GM21825 (cell line): ENCODE results near the gene FGD5.
"Not testable (repeated sequence)": the region's sequence is repeated elsewhere in the genome, so short reads cannot be mapped to it uniquely, and the experiment has no call there.

Source experiments
- ATAC-seq: cut with Tn5 transposase; IDR thresholded peaks from one replicate; pipeline ENCODE4 v1.9.1; 2021; ENCODE audit warnings: mild to moderate bottlenecking, moderate library complexity; ENCODE audit not compliant: unreplicated experiment

Gene FGD5

GRCh38 chr3:14805961-14806537 lies 12.7 kb upstream of the FGD5 start:
- no peak for ATAC-seq

GRCh38 chr3:14806641-14807263 lies 12.0 kb upstream of the FGD5 start:
- no peak for ATAC-seq

- ATAC-seq, result no peak
These were observed 10.7 kb upstream of the FGD5 start for GRCh38 chr3:14808025-14808424.

GRCh38 chr3:14808502-14809266 lies 10.1 kb upstream of the FGD5 start:
- no peak for ATAC-seq

- ATAC-seq, result not testable (repeated sequence)
These were observed 9.2 kb upstream of the FGD5 start for GRCh38 chr3:14809611-14810010.

GRCh38 chr3:14810070-14810791 lies 8.5 kb upstream of the FGD5 start:
- ATAC-seq, result no peak

GRCh38 chr3:14810801-14811661 lies 7.7 kb upstream of the FGD5 start:
- ATAC-seq, result no peak

- no peak for ATAC-seq
These were observed 7.1 kb upstream of the FGD5 start for GRCh38 chr3:14811684-14812083.

GRCh38 chr3:14812196-14812790 lies 6.5 kb upstream of the FGD5 start:
- ATAC-seq, result no peak

GRCh38 chr3:14814411-14814871 lies 4.3 kb upstream of the FGD5 start:
- no peak for ATAC-seq

GRCh38 chr3:14816359-14816758 lies 2.4 kb upstream of the FGD5 start:
- no peak for ATAC-seq

GRCh38 chr3:14819671-14820070 lies 909 bp downstream of the FGD5 start:
- ATAC-seq, result no peak

GRCh38 chr3:14820156-14820555 lies 1.4 kb downstream of the FGD5 start:
- no peak for ATAC-seq

GRCh38 chr3:14821151-14821550 lies 2.4 kb downstream of the FGD5 start:
- no peak for ATAC-seq

- no peak for ATAC-seq
These were observed 3.4 kb downstream of the FGD5 start for GRCh38 chr3:14822134-14822533.

- no peak for ATAC-seq
These were observed 4.1 kb downstream of the FGD5 start for GRCh38 chr3:14822670-14823390.

GRCh38 chr3:14823393-14823792 lies 4.6 kb downstream of the FGD5 start:
- ATAC-seq, result no peak

- no peak for ATAC-seq
These were observed 5.3 kb downstream of the FGD5 start for GRCh38 chr3:14823910-14824629.

GRCh38 chr3:14824646-14825045 lies 5.9 kb downstream of the FGD5 start:
- ATAC-seq, result no peak
